Astrocyte of the hippocampus (primary cell): ENCODE measurements around the gene WASF3.
"Not testable (repeated sequence)": the region's sequence is repeated elsewhere in the genome, so short reads cannot be mapped to it uniquely, and the experiment has no call there.

Experiments used
- DNase-seq: peaks from one replicate; pipeline ENCODE4 v3.0.0; 2011; ENCODE audit warnings: low read depth, low spot score

The WASF3 gene

GRCh38 chr13:26713341-26713740, 155.9 kb downstream of the WASF3 start:
- DNase-seq: no peak

- DNase-seq: no peak
Measured at GRCh38 chr13:26716984-26717383, 159.5 kb downstream of the WASF3 start.

GRCh38 chr13:26718146-26718545, 160.7 kb downstream of the WASF3 start:
- no peak for DNase-seq

- no peak for DNase-seq
Measured at GRCh38 chr13:26718872-26719271, 161.4 kb downstream of the WASF3 start.

- no peak for DNase-seq
Measured at GRCh38 chr13:26719356-26719945, 162.0 kb downstream of the WASF3 start.

- peak; percentile 18 for DNase-seq
Measured at GRCh38 chr13:26721251-26722121, 164.0 kb downstream of the WASF3 start.

GRCh38 chr13:26722321-26722720, 164.8 kb downstream of the WASF3 start:
- no peak for DNase-seq

- DNase-seq: not testable (repeated sequence)
Measured at GRCh38 chr13:26723620-26724019, 166.1 kb downstream of the WASF3 start.

- no peak for DNase-seq
Measured at GRCh38 chr13:26726684-26727083, 169.2 kb downstream of the WASF3 start.

- DNase-seq: no peak
Measured at GRCh38 chr13:26727122-26727521, 169.6 kb downstream of the WASF3 start.

- DNase-seq: no peak
Measured at GRCh38 chr13:26727633-26728032, 170.2 kb downstream of the WASF3 start.

- no peak for DNase-seq
Measured at GRCh38 chr13:26735677-26736076, 178.2 kb downstream of the WASF3 start.
